SU-DHL-6 (cell line): Measurements from ENCODE around the gene DLG1.

Source experiments
- H2AFZ ChIP-seq: fragments of 200-600 bp; sonication (generic); 2 replicates; pipeline ENCODE4 v1.6.1; 2014; ENCODE audit warnings: low read depth, mild to moderate bottlenecking, moderate library complexity, mixed read lengths, antibody characterized with exemption, low read length; ENCODE audit not compliant: severe bottlenecking
- H3F3A ChIP-seq: fragments of 200-600 bp; shearing (Covaris generic); 2 replicates; pipeline ENCODE4 v1.6.0; 2016; ENCODE audit warnings: antibody characterized with exemption, mild to moderate bottlenecking; ENCODE audit not compliant: insufficient read depth
- H3K27ac ChIP-seq: fragments of 200-600 bp; sonication (generic); 2 replicates; pipeline ENCODE4 v1.5.1; 2016; ENCODE audit warnings: low read depth, mild to moderate bottlenecking, low read length, moderate library complexity, mixed read lengths
- H3K27me3 ChIP-seq: fragments of 200-600 bp; sonication (generic), shearing (Covaris generic); 2 replicates; pipeline ENCODE4 v1.6.0; 2014; ENCODE audit warnings: mild to moderate bottlenecking, low read length
- H3K36me3 ChIP-seq: fragments of 200-600 bp; sonication (generic); 2 replicates; pipeline ENCODE4 v1.6.1; 2014; ENCODE audit warnings: mild to moderate bottlenecking, low read length, mixed read lengths
- H3K4me2 ChIP-seq: fragments of 300-600, 200-600 bp; shearing (Covaris generic), sonication (generic); 2 replicates; pipeline ENCODE4 v1.6.0; 2014; ENCODE audit warnings: low read length, low read depth, mild to moderate bottlenecking; ENCODE audit not compliant: poor library complexity, severe bottlenecking
- H3K4me3 ChIP-seq: fragments of 200-600 bp; sonication (generic); 2 replicates; pipeline ENCODE4 v1.5.1; 2014; ENCODE audit warnings: antibody characterized with exemption, low read length, mild to moderate bottlenecking, mixed read lengths; ENCODE audit not compliant: insufficient read depth, poor library complexity, severe bottlenecking
- H3K79me2 ChIP-seq: fragments of 200-600 bp; sonication (generic); 2 replicates; pipeline ENCODE4 v1.6.1; 2014; ENCODE audit warnings: mild to moderate bottlenecking, low read length, moderate library complexity; ENCODE audit not compliant: insufficient read depth
- H3K9ac ChIP-seq: fragments of 200-600 bp; sonication (generic); 2 replicates; pipeline ENCODE4 v1.7.0; 2014; ENCODE audit warnings: mild to moderate bottlenecking, low read length
- H3K9me2 ChIP-seq: fragments of 200-600 bp; sonication (generic); replicated peaks from 2 replicates; pipeline ENCODE4 v1.6.1; 2014; ENCODE audit warnings: low read length; ENCODE audit not compliant: insufficient read depth
- H3K9me3 ChIP-seq: fragments of 200-600 bp; sonication (generic); 2 replicates; pipeline ENCODE4 v1.6.1; 2014; ENCODE audit warnings: low read length, mixed read lengths; ENCODE audit not compliant: insufficient read depth
- H4K20me1 ChIP-seq: fragments of 200-600 bp; sonication (generic); 2 replicates; pipeline ENCODE4 v1.6.1; 2014; ENCODE audit warnings: low read depth, mild to moderate bottlenecking, antibody characterized with exemption, low read length, moderate library complexity, mixed read lengths
- EZH2phosphoT487 ChIP-seq: fragments of 200-600 bp; sonication (generic), shearing (Covaris generic); conservative IDR thresholded peaks from 2 replicates; pipeline ENCODE4 v1.6.1; 2018; ENCODE audit warnings: mild to moderate bottlenecking, antibody characterized with exemption, low read length, moderate library complexity, mixed read lengths
- TF ChIP-seq, protein P1 (sequence below): fragments of 200-600 bp; sonication (generic); IDR thresholded peaks from one replicate; pipeline ENCODE4 v1.5.1; 2017; ENCODE audit warnings: antibody characterized with exemption, mild to moderate bottlenecking, low read length, moderate library complexity; ENCODE audit not compliant: insufficient read depth, poor library complexity, severe bottlenecking

The DLG1 gene

DNA sequence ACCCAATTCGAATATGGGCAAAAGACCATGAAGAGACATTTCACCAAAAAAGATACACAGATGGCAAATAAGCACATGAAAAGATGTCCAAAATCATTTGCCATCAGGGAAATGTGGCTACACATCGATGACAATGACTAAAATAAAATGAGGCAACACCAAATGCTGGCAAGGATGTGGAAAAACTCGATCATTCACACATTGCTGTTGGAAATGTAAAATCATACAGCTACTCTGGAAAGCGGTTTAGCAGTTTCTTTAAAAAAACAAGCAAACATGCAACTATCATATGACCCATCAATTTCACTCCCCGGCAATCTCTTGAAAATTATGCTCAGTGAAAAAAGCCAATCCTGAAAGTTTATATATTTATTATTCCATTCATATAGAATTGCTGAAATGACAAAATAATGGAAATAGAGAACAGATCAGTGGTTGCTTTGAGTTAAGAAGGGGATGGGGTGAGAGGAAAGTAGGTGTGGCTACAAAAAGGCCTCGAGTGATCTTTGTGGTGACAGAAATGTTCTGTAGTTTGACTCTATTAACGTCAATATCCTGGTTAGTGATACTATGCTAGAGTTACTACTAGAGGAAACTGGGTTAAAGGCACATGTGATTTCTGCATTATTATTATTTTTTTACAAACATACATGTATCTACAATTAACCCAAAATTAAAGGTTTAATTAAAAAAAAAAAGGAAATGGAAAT is 45.0 kb downstream of the DLG1 start:
- Histone ChIP-seq H3K36me3 (peaks cover 22% of the 10 kb centered on the region), H3K79me2 (peaks cover 89% of the 10 kb centered on the region)
- no peak for TF ChIP-seq EZH2phosphoT487
- TF ChIP-seq, protein P1, sequence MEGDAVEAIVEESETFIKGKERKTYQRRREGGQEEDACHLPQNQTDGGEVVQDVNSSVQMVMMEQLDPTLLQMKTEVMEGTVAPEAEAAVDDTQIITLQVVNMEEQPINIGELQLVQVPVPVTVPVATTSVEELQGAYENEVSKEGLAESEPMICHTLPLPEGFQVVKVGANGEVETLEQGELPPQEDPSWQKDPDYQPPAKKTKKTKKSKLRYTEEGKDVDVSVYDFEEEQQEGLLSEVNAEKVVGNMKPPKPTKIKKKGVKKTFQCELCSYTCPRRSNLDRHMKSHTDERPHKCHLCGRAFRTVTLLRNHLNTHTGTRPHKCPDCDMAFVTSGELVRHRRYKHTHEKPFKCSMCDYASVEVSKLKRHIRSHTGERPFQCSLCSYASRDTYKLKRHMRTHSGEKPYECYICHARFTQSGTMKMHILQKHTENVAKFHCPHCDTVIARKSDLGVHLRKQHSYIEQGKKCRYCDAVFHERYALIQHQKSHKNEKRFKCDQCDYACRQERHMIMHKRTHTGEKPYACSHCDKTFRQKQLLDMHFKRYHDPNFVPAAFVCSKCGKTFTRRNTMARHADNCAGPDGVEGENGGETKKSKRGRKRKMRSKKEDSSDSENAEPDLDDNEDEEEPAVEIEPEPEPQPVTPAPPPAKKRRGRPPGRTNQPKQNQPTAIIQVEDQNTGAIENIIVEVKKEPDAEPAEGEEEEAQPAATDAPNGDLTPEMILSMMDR: no peak

DNA sequence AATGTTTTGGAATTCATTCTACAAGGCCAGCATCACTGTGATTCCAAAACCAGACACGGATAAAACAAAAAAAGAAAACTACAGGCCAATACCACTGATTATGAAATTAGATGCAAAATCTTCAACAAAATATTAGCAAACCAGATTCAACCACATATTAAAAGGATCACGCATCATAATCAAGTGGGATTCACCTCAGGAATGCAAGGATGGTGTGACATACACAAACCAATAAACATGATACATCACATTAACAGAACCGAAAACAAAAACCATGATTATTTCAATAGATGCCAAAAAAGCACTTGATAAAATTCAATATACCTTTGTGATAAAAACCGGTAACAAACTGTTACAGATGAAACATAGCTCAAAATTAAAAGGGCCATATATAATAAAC is 48.9 kb downstream of the DLG1 start:
- Histone ChIP-seq H3K9ac (no peak overlapping the region), H3K9me3 (peaks cover 29% of the 10 kb centered on the region; the same call in 1 of the 2 replicates)

More for the DNA sequence above, 45.0 kb downstream of the DLG1 start:
- Histone ChIP-seq H3F3A (peaks cover 12% of the 10 kb centered on the region), H4K20me1 (peaks cover 9% of the 10 kb centered on the region; the same call in 1 of the 2 replicates), H3K4me2 (no peak overlapping the region), H3K4me3 (no peak overlapping the region), H2AFZ (no peak overlapping the region), H3K27me3 (no peaks in the 10 kb centered on the region), H3K9ac (no peak overlapping the region), H3K9me3 (peaks cover 18% of the 10 kb centered on the region; the same call in 1 of the 2 replicates), H3K9me2 (no peaks in the 10 kb centered on the region), H3K27ac (no peak overlapping the region)

DNA sequence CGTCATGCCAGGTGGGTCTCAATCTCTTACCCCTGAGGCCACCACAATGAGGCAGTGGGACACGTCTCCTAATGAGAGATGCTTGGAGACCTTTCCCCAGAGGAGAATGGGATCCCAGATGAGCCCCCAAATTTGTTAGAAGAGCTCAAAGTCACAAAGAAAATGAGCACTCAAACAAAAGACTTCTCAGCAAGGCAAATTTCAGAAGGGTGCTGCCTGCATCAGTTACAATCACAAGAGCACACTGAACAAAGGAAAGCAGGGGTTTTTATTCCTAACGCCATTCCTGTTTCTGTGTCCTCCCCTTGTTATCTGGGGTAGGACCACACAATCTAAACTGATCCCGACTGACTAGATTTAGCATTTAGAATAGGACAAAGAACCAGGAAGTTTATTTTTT is 50.1 kb downstream of the DLG1 start:
- no peaks in the 10 kb centered on the region for H4K20me1 ChIP-seq
- H2AFZ ChIP-seq: no peak overlapping the region
- H3K27ac ChIP-seq: no peak overlapping the region
- H3F3A ChIP-seq: no peaks in the 10 kb centered on the region
- H3K9me3 ChIP-seq: peaks cover 37% of the 10 kb centered on the region; the same call in 1 of the 2 replicates
- peaks cover 83% of the 10 kb centered on the region for H3K79me2 ChIP-seq
- no peak overlapping the region for H3K4me2 ChIP-seq
- H3K27me3 ChIP-seq: no peaks in the 10 kb centered on the region
- no peak overlapping the region for H3K9ac ChIP-seq
- H3K4me3 ChIP-seq: no peak overlapping the region
- H3K9me2 ChIP-seq: no peaks in the 10 kb centered on the region
- peaks cover 44% of the 10 kb centered on the region for H3K36me3 ChIP-seq
- no peak for TF ChIP-seq EZH2phosphoT487
- TF ChIP-seq, protein P1: no peak

More for the DNA sequence above, 48.9 kb downstream of the DLG1 start:
- Histone ChIP-seq H3K27ac (no peak overlapping the region), H3K9me2 (no peaks in the 10 kb centered on the region), H3F3A (no peaks in the 10 kb centered on the region), H4K20me1 (no peaks in the 10 kb centered on the region), H2AFZ (no peak overlapping the region), H3K4me3 (no peak overlapping the region), H3K79me2 (peaks cover 83% of the 10 kb centered on the region), H3K36me3 (peaks cover 33% of the 10 kb centered on the region), H3K4me2 (no peak overlapping the region), H3K27me3 (no peaks in the 10 kb centered on the region)
- TF ChIP-seq, protein P1: no peak
- TF ChIP-seq EZH2phosphoT487: no peak
